HG02852 (cell line): Measurements from ENCODE around the gene SH3RF2.
"Not testable (repeated sequence)": the region's sequence is repeated elsewhere in the genome, so short reads cannot be mapped to it uniquely, and the experiment has no call there.

Experiments
- ATAC-seq: cut with Tn5 transposase; IDR thresholded peaks from one replicate; pipeline ENCODE4 v1.9.1; 2021; ENCODE audit warnings: mild to moderate bottlenecking, moderate library complexity; ENCODE audit not compliant: unreplicated experiment

Gene SH3RF2

DNA sequence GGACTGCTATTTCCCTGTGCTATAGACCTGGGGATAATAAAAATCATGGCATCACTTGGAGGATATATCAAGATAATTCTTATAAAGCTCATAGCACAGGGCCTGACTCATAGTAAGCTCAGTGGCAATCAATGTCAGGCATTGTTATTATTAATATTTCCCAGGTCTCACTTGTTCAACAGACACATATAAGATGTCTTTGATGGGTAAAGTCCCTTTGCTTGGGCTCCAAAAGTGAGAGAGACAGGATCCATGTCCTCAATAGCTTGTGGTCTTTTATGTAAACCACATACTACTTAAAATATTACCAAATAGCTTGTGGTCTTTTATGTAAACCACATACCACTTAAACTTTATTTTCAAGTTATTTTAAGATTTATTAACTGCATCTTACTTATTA, 11.2 kb downstream of the SH3RF2 start:
- no peak for ATAC-seq

DNA sequence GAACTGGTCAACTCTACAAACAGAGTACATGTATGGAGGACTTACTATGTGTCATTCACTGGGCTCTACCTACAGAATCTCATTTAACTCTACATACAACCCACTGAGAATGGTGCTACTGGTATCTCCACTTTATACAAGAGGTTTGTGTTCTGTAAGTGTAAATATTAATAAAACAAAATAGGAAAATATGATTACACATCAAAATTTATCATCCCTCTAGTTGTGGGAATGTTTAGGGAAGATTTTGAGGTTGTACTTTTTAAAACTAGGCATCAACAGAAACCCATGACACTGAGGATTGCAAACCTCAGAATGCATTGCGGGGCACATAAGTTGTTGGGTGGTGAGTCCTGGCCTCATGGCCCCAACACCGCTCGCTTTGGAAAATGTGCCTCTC, 11.7 kb downstream of the SH3RF2 start:
- no peak for ATAC-seq

DNA sequence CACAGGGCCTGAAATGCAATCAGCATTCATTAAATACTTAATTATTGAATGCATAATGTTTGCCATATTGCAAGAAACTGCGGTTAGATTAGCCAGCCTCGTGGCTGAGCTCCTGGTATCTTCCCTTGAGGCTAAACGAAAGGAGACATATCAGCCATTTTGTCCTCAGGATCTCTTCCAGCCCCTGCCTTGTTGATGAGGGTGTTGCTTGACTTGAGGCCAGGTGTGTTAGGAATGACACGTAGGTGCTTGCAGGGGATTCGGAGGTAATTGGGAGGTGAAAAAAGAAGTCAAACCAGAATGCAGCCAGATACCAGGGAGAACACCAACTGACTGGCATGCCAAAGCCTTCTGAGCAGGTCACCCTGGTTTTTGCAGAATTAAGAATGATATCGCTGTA, 12.5 kb downstream of the SH3RF2 start:
- ATAC-seq = no peak

DNA sequence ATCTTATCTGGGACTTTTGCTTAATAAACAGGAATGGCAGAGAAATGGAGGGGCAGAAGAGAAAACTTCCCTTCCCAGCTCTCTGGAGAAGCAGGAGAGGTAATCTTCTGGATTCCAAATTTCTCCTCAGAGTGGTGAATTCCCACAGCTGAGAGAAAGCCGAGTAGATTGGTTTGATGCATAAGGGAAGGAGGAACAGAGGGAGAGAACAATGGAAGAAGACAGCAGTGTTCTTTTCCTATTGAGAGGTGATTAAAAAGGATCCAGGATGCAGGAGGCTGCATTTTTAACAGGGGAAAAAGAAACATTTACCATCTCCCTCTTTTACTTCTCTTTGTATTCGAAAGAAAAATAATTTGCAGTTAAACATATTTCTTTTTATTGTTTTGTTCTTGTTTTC, 13.1 kb downstream of the SH3RF2 start:
- no peak for ATAC-seq

DNA sequence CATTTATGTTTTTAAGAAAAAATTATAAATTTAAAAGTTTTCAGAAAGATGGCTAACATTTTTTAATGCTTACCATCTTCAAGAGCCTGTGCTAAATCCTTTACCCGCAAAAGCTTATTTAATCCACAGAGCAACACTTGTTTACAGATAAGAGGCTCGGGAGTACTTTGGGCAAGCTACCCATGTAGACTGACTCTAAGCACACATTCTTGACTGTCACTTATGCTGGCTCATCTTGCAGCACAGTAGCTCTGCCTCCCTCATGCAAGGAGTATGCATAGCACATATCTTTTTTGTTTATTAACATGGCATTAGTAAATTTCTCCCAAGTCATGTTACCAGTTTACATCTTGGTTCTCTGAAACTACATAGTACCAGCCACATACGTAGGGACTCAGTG, 14.7 kb downstream of the SH3RF2 start:
- ATAC-seq = no peak

DNA sequence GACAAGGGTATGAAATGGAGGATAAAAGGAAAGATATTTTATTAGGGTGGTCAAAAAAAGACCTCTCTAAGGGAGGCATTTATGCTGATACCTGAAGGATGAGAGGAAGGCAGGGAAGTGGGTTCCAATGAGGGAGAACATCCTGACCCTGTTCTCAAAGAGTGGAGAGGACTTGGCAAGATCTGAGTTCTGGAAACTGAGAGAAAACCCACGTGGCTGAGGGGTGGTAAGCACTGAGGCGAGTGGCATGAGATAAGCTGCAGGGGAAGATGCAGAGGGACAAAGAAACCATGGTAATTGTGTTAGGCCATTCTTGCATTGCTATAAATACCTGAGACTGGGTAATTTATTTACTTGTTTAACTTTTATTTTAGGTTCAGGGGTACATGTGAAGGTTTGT, 16.8 kb downstream of the SH3RF2 start:
- no peak for ATAC-seq

DNA sequence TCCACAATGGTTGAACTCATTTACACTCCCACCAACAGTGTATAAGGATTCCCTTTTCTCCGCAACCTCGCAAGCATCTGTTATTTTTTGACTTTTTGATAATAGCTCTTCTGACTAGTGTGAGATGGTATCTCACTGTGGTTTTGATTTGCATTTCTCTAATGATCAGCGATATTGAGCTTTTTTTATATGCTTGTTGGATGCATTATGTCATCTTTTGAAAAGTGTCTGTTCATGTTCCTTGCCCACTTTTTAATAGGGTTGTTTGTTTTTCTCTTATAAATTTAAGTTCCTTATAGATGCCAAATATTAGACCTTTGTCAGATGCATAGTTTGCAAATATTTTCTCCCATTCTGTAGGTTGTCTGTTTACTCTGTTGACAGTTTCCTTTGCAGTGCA, 17.8 kb downstream of the SH3RF2 start:
- not testable (repeated sequence) for ATAC-seq

DNA sequence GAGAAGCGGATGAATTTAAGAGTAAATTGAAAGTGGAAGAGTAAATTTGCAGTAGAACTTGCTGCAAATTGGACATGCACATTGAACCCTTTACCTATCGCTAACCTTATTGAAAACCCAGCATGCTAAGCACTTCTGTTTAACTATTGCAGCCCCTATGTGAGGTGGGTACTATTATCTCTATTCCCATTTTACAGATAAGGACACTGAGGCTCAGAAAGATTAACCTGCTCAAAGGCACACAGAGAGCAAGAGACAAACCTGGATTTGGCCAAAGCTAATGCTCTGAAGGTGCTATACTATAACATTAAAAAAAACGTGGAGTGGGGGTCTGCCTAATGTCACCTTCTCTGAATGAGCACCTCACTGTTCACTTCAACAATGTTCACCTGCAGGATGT, 21.0 kb downstream of the SH3RF2 start:
- no peak for ATAC-seq

DNA sequence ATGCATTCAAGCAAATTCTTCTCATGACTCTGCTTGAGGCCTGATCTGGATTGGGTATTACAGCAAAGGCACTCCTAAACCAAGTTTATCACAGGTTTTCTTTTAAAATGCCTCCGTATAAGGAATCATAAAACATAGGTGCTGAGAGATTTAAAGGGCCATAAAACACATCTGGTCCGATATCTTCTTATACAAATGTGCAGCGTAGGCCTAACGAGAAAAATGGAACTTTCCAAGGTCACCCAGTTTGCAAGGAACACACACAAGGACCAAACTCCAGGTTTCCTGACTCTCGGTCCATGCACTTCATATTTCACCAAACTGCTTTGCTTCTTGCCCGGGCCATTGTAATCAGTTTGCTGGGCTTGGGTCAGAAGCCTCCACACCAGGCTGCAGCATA, 22.1 kb downstream of the SH3RF2 start:
- ATAC-seq = no peak

DNA sequence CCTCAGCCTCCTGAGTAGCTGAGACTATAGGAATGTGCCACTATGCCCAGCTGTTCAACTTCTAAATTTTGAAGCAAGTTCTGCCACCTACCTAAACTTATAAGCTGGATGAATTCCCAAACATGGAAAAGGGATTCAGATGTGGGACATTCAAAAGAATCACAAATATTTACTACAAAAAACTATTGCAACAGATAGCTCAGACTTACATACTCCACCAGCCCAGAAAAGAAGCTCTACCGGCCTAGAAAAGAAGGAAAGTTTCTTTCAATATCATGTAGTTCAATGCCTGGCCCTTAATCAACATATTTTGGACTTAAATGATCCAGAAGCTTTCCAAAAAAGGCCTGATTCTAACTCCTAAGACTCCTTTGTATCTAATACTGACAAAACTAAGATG, 23.8 kb downstream of the SH3RF2 start:
- ATAC-seq = no peak

DNA sequence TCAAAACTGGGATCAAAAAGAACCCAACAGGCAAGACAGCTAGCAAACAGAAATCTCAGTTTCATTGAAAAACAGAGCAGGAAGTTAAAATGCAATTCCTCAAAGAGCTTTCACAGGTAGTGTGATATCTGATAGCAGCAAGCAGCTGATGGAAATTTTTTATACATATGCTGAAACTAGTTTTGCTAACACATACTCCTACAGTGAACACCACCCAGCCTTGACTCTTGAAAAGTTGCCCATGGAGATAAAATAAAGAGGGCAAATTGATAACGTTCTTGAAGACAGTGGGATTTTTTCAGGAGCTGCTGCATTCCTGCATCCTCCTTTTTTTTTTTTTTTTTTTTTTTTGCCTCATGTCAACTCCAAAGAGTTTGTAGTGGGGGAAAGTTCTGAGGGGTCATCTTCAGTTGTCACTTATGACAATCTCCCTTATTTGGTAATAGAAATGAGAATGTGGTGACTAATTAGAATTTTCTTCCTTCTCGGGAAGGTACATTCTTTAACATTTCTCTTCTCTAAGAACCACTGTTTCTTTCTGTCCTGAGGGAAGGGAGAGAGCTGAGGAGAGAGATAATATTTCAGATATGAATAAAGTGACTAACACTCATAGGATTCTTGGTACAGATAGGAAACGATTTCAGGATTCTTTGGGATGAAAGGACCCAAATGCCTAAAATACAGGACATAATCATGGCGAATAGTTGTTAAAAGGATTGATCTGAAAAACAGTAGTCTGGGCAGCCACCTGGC, 24.6 kb downstream of the SH3RF2 start:
- ATAC-seq = no peak

DNA sequence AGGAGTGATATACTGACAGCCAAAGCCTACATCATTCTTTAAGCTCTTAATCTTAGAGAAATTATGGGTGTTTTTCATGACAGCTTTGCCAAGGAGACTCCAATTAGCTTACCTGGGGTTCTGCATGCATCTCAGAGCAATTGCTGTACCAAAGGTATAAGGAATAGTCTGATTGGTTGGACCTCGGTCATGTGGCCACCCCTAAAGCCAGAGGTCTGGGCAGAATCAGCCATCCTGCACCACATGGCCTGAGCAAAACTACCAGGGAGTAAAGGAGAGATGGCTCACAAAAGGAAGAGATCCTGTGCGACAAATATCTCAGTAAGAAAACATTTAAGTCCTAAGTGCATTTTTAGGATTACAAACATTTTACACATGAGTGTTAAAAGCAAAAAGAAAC, 25.6 kb downstream of the SH3RF2 start:
- ATAC-seq = no peak

DNA sequence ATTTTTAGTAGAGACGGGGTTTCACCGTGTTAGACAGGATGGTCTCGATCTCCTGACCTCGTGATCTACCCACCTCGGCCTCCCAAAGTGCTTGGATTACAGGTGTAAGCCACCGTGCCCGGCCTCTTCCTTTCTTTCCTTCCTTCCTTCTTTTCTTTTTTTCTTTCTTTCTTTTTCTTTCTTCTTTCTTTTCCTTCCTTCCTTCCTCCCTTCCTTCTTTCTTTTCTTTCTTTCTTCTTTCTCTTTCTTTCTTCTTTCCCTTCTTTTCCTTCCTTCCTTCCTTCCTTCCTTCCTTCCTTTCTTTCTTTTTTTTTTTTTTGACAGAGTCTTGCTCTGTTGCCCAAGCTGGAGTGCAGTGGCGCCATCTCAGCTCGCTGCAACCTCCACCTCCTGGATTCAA, 27.6 kb downstream of the SH3RF2 start:
- not testable (repeated sequence) for ATAC-seq

DNA sequence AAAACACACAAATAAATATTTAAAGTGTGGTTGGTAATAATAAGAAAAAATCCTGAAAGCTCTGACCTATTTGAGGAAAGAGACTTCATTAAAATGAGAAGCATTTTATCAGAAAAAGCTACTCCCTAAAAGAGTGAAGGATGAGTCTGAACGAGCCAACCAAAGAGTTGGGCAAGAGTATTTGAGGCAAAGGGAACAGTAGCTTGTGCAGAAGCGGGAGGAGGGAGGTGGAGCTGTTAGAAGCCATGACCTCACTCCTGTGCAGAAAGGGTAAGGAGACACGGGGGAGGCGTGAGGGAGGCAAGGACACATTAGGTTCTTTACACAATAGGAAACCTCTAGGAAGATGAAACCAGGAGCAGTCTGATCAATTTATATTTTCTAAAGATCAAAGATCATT, 29.4 kb downstream of the SH3RF2 start:
- no peak for ATAC-seq

DNA sequence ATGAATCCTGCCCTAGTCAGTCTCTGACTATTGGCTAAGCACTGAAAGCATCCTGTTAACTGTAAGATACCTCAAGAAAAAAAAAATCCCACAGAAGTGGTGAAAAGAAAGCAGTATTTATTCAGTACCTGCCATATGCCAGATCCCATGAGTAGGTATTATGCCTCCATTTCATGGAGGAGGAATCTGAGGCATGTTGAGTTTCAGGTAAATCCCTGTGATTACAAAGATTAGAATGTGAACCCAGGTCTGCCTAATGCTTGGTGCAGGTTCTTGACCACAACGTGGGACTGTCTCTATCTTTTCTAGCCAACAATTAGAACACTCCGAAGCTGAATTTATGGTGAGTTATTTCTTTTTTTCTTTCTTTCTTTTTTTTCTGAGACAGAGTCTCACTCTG, 30.9 kb downstream of the SH3RF2 start:
- ATAC-seq = no peak

DNA sequence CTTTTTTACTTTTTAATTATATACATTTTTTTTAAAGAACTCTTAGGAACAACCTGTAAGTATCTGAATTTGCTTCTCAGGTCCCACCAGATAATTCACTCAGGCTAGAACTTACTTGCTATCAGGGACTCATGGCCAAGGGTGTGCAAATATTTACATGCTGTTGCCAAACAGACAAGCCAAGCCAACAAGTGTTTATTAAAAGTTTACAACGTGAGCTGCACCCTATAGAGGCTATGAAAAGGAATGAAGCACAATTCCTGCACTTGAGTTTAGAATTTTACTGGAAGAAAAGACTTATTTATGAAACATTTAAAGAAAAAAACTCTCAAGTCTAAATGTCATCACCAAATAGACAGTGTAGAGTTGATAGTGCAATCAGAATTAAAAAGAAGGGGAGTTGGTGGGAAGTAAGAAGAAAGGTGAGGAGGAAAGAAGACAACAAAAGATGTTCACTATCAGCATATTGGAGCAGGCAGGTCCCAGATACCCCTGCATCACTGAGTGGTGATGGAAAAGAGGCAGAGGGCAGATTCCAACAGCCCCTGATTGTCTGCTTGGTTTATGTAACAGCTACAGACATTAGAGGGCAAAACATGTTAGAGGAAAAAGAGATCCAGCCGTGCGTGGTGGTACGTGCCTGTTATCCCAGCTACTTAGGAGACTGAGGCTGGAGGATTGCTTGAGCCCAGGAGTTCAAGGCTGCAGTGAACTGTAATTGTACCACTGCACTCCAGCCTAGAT, 32.8 kb downstream of the SH3RF2 start:
- ATAC-seq = no peak

DNA sequence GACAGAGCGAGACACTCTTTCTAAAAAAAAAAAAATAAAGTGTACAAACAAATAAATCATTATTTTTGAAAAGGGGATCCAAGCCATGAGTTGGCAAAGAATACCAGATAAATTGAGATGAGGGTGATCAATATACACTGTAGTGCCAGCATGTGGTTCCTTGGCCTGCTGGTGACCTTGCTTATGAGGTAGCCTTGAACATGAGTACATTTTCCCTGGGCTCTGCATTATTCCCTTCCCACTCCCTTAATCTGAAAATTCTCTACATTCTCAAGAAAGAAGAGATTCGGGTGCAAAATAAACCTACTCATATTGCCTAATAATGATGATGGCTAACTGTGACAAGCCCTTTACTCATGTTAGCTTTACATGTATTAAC, 33.3 kb downstream of the SH3RF2 start:
- no peak for ATAC-seq

DNA sequence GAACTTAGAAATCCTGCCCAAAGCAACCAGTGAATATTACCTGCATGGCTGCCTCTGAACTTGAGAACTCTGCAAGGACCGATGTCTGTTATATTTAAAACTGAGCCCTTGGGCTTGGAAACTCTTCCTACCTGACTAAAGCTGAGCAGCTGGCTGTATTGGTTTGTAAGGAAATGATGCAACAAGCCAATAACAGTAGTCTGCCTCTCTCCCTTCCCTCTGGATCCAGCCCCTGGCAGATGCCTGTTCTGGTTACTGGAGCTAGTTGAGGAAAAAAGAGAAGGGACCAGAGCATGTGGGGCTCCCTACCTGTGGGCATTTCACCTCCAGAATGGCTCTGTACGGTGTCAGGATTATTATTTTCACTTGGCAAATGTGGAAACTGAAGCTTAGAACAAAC, 34.7 kb downstream of the SH3RF2 start:
- ATAC-seq = no peak

DNA sequence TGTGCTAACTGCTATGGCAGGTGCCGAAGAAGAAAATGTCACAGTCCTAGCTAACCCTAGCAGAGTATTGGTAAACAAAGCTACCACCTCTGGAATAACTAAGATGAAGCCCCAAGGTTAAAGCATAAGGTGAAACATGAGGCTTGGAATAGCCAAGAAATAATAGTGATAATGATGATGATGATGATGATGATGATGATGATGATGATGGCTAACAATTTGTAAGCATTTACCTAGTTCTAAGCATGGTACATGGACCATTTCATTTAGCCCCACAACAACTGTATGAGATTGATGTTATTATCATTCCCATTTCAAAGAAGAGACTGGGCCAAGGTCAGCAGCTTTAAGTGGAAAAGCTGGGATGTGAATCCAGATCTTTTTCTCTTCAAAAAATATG, 35.3 kb downstream of the SH3RF2 start:
- no peak for ATAC-seq

DNA sequence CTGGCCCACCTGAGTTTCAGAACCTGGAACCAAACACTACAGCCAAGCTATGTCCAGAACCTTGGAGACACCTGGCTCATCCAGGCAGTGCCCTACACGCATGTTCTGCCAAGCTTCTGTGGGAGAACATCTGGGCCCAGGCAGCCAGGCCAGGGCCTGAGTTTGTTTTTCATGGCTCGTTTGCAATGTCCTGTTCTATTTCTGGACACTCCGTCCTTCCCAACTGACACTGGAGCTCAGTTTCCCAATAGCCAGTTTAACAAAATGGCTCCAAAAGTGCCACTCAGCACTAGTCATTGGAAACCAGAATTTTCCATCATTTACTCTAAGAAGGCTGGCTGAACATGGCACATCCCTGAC, 38.6 kb downstream of the SH3RF2 start:
- no peak for ATAC-seq

DNA sequence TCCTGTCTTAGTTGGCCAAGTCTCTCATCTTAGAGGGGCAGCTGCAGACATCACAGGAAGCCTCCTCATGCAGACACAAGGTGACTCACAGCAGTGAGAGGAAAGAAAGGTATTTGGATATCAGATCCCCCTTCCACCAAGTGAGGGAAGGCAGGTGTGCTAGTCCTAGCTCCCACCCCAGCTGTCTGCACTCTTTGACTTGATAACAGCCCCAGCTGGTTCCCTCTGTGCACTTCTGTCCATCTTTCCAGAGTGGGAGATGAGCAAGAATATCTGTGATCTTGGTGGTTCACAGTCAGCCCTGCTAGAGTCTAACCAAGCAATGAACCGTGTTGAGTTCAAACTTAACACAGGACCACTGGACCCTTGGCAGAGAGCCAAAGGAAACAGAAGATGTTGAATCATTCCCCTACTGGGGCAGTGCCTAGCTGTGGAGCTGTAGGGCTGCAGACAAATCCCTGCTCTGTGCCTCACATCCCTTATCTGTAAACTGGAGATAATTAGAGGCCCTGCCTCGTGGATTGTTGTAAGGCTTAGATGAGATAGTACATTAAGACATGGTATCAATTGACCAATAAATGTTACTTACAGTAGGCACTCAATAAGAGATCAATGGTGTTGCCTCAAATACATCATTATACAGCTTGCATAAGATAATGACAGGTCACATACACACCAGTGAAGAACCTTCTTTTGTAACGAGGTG, 39.1 kb downstream of the SH3RF2 start:
- no peak for ATAC-seq
